Hypothalamus (tissue), 51 donors: ENCODE results near the gene AJAP1.

ENCODE experiments used
- DNase-seq, 51 donors: peaks; one replicate each; lab custom pipeline; 2025; lab: John Stamatoyannopoulos, UW

AJAP1 gene

DNA sequence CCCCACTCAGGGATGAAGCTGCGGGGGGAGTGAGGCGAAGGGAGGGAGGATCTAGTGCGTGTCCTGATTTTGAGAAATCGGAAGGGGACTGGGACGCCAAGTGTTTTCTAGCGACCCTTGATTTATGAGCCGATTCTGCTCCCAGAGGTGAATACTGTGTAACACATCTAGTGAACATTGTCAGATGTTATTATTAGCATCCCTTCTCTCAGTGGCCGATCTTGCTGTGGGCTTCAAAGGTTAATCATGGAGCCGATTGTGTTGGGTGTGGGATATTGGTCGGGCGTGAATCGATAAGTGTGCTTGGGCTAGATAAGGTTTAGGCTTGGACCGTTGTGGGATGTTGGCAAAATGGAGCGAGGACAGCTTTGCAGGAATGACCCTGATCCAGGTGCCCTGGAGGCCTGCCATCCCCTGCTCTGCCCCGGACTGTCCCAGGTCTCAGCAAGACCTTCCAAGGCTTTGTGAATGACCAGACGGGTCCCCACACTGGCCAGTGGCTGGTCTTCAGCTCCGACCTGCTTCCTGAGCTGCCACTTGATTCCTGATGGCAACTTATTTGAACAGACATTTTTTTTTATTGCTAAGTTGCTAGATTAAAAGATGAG is 2.2 kb downstream of the AJAP1 start:
- DNase-seq: peak in 2 of 51 donors; percentile 30 to 68

DNA sequence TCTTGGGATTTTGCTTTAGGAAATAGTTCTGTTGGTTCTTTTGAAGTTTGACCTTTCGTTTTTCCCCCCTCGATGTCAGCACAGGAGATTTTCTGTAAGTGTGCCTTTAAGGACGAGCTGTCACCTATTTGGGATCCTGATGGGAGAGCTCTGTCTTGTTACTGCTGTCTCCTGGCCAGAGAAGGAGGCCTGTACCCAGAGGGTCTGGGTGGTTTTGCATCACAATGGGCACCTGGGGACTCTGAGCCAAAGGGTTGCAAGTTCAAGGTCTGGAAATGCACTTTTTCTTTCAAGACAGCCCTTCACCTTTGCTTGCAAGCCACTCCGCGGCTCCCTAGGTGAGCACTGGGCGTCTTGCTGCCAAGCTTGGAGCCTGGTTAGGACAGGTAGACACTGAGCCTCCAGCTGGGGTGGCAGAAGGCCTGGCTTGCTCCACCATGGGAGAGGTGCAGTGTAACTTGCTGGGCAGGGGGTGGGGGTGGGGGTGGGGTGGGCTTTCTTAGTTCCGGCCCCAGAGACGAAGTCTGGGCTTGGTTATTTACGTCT is 2.9 kb downstream of the AJAP1 start:
- DNase-seq: peak in 2 of 51 donors; percentile 43 to 59

DNA sequence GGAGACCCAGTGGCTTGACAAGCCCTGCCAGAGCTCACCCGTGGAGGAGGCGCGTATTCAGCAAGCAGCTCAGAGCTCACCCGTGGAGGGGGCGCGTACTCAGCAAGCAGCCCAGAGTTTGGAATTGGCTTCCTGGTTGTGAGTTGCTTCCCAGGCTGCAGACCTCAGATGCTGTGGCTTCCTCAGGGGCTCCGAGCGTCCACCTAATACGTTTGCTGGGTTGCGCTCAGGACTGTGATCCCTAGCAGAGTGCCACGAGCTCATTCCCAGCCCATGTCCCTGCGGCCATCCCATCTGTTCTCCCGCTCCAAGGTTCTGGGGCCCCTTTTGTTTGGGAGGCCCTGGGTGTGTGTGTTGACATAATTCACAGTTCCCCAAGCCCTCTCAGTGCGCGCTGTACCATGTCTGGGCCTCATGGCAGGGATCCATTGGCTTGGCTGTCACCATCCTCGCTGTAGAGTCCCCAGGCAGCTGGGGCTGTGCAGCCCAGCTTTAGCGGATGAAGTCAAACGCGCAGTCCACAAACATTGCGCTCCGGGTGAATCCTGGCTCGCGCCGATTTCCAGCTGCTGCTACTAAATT is 3.6 kb downstream of the AJAP1 start:
- DNase-seq: peak in 35 of 51 donors; percentile 12 to 88 (median 54)

DNA sequence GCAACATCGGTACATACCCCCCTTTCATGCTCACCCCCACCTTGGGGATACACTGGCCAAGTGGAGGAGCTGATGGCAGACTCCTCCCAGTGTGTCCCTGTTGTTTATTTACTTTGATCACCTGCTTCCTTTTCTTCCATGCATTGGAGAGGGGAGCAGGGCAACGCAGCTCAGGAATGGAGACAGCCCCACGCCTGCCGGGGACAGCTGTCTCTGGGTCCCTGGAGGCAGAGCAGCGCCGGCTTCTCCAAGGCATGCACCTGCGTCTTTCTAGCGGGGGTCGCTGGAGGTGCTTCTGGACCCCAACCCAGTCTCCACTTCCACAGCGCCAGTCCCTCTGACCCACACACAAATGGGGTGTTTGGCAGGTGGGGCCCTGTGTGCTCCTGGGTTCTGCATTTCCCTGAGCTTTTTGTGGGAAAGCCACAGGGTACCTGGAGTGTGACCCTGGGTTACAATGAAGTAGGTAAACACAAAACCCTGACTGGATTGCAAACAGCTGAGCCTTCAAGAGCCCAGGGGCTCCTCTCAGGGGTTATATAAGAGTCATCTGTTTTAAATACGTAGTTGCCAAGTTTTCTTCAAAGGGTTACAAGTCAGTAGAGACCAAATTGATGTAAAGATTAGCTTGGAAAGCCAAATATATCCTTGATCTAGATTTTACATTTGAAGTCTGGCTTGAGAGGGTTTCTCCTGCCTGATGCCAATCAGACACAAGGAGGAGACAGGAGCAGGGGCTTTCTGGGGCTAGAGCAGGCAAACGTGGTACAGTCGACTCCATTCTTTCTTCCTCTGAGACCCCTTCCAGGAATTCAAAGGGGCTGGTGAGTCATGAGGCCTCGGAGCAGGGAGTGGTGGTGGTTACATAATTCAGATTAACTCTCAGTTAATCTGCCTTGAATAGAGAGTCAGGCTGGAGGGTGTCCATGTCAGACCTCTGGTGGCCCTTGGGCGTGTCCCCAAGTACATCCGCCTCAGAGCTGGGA is 4.5 kb downstream of the AJAP1 start:
- DNase-seq: peak in 3 of 51 donors; percentile 53 to 63 (median 60)

DNA sequence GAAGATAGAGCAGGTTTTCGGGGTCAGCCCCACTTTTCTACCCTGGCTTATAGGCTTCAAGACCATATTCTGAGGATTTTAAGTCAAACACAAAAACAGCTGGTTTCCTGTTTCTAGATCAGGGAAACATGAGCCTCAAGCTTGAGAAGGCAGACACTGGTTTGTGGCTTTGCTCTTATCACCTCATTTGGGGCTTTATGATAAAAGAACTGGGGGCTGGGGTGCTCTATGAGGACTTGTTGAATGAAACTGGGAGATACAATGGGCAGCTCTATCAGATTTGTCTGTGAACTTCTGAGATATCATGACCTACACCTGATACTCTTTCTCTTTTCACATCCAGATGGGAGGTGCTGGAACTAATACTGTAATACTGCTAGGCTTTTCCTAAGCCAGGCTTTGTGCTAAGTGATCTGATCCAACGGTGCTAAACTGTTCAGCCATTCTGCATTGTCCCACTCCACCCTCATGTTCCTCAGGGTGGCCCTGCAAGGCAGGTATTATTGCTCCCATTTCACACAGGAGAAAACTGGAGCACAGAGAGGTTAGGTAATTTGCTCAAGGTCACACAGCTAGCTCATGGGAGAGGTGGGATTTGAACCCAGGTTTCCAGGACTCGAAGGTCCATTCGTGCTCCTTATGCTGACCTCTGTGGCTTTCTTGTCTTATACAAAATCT is 6.6 kb downstream of the AJAP1 start:
- no peak for DNase-seq

DNA sequence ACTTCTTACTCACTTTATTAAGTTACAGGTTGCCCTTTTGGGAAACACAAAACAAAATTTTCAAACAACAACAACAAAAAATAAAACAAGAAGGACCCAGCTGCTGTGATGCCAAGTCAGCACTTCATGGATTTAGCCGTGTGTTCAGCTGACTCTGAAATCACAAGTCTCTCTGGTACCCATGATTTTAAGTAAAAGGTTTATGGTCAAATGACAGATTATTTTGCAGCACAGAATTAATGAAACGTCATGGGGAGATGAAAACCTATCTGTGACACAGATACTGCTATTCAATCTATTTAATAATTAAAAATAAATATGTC is 7.1 kb downstream of the AJAP1 start:
- DNase-seq: no peak

DNA sequence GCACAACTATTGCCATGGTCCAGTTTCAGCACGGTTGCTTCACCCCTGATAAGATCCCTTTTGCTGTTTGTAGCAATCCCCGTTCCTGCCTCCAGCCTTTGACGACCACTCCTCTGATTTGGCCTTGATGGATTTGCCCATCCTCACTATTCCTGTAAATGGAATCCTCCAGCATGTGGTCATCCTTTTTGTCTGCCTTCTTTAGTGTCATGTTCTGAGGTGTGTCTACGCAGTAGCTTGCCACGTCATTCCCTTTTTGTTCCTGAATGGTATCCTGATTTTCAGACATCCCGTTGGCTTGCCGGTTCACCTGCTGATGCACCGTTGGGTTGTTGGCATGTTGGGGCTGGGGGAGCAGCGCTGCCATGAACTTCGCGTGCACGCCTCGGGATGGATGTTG is 7.8 kb downstream of the AJAP1 start:
- DNase-seq: no peak

DNA sequence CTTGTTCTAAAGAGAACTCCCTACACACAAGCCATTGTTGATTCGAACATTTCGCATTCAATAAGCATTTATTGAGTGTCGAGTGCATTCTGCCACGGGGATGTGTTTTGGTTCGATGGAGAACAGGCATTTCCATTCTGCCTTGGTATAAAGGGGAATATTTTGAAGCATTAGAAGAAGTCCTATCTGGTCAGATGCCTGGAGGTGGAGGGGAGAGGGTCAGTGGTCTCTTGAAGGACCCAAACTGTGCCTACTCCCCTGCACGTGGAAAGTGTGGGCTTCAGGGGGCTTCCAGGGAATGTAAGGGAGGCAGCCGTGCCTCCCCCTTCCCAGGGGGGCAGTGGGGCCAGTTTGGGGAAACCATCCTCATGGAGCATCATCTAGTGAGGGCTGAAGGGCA is 8.3 kb downstream of the AJAP1 start:
- DNase-seq: no peak

DNA sequence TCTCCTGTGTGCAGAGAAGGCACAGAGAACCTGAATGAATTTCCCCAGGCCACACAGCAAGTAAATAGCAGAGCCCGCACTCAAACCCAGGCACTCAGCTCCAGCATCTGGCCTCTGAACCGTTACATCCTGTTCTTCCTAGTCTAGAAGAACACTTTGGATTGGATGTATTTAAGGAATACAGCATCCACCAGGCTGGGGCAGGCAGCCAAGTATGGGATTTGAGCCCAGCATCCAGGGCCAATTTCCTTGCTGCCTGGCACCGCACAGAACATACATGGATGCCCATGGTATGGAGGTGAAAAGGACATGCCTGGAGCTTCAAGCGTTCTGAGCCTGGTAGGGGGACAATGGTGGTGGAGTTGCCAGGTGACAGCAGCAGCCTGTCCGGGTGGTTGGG is 9.7 kb downstream of the AJAP1 start:
- no peak for DNase-seq

DNA sequence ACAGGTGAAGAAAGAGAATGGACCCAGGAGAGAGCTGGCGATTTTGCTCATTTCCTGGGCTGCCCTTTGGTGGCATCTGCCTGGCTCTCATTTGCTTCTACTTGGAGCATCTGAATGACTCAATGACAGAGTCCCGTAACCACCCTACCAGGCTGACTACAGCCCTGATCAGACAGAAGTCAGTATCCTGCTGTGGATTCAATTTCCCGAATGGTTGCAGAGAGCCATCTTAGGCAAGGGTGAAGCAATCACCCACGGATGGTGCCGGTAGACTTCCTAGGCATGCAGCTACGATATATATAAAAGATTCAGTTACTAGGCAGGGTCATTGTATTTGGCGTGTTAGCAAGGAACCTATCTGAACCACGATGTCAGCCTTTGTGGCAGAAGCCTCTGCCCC is 10.2 kb downstream of the AJAP1 start:
- DNase-seq: no peak

DNA sequence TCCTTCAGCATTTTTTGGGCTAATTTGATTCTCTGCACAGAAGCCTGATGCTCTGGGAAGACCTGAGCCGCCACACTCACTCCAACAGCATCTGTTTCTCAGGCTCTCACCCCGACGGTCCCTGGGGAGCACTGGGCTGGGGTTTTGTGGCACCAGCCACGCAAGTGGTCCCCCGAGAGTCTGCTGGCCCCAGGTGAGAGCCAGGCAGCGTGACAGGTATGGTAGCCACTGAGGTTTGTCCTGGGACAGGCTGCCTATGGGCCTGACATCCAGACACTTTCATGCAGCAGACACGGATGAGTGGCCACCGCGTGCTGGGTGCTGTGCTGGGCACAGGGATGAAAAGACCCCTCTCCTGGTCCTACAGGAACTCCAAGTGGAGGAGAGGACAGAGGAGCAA is 11.0 kb downstream of the AJAP1 start:
- DNase-seq: no peak

DNA sequence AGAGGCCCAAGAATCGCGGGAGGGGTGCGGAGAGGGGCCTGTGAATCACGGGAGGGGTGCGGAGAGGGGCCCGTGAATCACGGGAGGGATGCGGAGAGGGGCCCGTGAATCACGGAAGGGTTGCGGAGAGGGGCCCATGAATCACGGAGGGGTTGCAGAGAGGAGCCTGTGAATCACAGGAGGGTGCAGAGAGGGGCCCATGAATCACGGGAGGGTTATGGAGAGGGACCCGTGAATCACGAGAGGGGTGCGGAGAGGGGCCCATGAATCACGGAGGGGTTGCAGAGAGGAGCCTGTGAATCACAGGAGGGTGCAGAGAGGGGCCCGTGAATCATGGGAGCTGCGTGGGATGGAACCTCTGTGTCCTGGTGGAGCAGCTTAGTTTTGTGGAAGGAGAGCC is 12.3 kb downstream of the AJAP1 start:
- DNase-seq: peak in 1 of 51 donors; percentile 50

DNA sequence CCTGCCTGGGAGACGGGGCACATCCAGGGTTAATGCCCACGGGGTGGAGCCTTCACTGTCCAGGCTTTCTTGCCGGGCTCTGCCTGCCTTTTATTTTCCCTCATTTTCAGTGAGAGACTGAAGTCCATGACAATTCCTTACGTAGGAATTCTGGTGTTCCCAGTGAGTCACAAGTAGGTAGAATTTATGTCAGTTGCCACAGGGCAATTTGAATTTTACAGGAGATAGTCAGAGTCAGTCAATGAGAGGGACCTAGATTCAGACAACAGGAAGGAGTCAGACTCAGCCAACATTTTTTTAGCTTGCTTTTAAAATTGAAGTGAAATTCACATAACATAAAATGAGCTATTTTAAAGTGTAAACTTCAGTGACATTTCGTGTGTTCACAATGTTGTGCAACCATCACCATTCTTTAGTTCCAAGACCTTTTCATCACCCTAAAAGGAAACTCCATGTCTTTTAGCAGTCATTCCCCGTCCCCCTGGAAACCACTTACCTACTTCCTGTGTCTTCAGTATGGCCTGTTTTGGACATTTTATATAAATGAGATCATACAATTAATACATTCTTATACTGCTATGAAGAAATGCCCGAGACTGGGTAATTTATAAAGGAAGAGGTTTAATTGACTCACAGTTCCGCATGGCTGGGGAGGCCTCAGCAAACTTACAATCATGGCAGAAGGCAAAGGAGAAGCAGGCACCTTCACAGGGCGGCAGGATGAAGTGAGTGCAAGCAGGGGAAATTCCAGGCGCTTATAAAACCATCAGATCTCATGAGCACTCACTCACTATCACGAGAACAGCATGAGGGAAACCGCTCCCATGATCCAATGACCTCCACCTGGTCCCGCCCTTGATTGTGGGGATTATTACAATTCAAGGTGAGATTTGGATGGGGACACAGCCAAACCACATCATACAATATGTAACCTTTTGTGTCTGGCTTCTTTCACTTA is 14.6 kb downstream of the AJAP1 start:
- DNase-seq: no peak

DNA sequence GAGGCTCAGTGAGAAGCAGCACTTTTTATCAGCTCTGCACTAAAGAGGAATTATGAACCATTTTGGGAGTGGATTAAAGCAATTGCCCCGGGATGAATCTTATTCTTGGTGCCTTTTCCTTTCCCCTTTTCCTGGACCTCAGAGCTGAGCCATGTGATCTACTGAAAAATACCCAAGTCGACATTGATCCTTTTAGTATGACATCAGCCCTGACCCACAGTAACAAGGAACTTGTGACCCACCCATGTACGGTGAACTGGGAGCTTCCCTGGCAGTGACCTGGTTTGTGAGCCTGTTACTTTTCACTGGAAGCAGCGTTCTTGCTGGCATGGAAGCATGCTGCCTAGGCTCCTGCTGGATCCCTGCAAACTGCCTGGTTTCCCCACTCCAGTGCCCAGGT is 15.9 kb downstream of the AJAP1 start:
- no peak for DNase-seq

DNA sequence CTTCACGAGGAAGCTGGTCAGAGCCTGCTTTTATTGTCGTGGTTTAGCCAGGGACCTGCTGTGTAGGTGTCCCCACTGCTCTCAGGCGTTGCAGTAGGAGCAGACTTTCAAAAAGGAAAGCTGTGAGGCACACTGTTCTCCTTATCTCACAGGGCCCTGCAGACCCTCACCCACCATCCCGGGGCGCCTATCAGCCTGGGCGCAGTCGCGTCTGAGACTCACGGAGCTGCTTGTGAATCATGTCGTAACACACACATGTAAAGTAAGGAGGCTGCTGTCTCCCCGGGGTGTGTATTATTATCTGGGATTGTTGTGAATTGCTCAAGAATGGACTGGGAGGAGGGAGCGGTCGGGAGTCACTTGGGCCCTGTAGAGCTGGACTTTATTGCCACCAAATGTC is 17.4 kb downstream of the AJAP1 start:
- DNase-seq: no peak

DNA sequence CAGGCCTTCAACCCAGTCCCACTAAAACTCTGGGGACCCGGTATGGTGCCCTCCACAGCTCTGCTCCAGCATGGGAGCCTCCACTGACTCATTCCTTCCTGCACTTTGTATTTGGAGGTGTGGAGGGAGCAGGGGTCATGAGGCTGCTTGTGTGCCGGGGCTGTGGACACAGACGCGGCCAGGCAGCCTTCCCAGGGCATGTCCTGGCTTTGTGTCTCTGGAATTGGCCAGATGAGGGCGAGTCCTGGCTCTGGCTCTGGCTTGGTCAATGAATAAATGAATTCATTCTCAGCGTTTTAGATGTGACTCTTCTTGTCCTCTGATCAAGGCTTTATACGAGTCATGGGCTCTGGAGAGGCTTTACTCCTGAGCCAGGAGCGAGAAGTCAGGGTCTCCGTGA is 19.1 kb downstream of the AJAP1 start:
- peak in 15 of 51 donors; percentile 16 to 56 (median 26) for DNase-seq

DNA sequence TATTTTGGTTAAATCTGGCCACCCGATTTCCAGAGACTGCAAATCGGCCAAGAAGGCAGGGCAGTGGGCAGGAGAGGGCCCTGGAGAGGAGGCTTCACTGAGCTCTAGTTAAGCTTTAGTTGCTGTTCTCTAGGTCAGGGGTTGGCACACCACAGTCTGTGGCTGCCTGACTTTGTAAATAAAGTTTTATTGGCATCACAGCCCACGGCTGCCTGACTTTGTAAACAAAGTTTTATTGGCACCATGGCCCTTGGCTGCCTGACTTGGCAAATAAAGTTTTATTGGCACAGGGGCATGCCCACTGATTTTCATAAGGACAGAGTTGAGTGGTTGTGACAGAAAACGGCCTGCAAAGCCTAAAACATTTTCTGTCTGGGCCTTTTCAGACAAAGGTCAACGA is 19.7 kb downstream of the AJAP1 start:
- DNase-seq: no peak

DNA sequence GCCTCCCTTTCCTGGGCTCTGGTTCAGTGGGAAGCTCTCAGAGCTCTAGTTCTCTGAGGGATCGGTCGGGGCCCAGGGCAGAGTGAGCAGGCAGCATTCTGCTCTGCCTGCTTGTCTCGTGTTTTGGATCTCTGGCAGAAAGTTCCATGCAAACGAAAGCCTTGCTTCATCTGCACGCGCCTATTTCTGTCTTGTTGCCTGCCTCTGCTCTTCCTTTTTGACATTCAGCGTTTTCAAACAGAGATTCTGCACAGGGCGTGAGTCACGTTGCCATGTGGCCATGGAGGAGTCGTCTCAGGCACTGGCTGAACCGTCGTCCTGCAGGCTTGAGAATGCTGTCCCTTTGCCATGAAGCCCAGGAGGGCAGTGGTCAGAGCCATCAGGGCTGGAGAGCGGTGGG is 20.3 kb downstream of the AJAP1 start:
- peak in 2 of 51 donors; percentile 21 to 64 for DNase-seq

DNA sequence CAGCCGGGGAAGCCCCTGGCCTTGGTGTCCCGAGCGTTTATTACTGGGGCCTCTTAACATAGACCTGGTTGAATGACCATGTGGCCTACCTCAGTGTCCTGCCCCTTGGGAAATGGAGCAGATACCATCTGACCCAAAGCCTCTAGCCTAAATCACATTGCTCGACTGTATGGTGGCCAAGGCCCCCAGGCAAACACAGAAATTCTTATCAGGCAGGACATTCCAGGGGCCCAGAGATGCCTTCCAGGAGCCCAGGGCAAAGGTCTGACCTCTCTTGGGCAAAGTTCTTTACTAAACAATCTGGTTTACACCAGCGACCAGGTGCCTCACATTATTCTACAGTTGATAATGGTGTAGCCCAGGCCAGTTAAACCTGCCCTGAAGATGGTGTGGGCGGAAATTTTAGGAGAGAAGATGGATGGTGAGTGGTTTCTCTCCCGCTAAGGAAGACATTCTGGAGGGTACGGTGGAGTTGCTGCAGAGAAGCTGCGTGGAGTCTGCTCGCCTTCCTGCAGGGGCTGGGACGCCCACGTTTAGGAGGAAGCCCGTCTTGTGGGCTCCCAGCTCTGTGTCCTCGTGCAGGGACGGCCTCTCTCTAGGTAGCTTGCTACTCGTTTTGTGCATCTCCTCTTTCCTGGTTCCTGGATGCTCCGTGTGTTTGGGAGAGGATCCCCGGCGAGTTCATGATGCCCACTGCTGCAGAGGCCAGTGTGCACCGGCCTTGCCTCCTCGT is 21.2 kb downstream of the AJAP1 start:
- DNase-seq: no peak
